Neural cell (in vitro differentiated cells): ENCODE data around the gene ZFYVE28.

Experiments used
- CTCF ChIP-seq: fragments of 450-650 bp; IDR thresholded peaks from 2 replicates; pipeline ENCODE4 v1.5.1; 2014; ENCODE audit warnings: antibody characterized with exemption, mild to moderate bottlenecking, moderate library complexity; ENCODE audit not compliant: poor library complexity, severe bottlenecking
- EP300 ChIP-seq: fragments of 450-650 bp; conservative IDR thresholded peaks from 2 replicates; pipeline ENCODE4 v1.6.1; 2014; ENCODE audit warnings: antibody characterized with exemption, mild to moderate bottlenecking, moderate library complexity; ENCODE audit not compliant: poor library complexity, severe bottlenecking
- EZH2 ChIP-seq: fragments of 200-600, 300-800 bp; shearing (Covaris generic), sonication (generic); IDR thresholded peaks from 2 replicates; pipeline ENCODE4 v1.6.1; 2014; ENCODE audit warnings: antibody characterized with exemption, low read length, borderline replicate concordance, mild to moderate bottlenecking; ENCODE audit not compliant: insufficient read depth, poor library complexity, severe bottlenecking
- POLR2AphosphoS5 ChIP-seq: IDR thresholded peaks from 2 replicates; pipeline ENCODE4 v1.6.1; 2012
- RAD21 ChIP-seq: fragments of 450-650 bp; conservative IDR thresholded peaks from 2 replicates; pipeline ENCODE4 v1.6.1; 2014; ENCODE audit warnings: antibody characterized with exemption, mild to moderate bottlenecking, moderate library complexity
- SMC3 ChIP-seq: fragments of 450-650 bp; conservative IDR thresholded peaks from 2 replicates; pipeline ENCODE4 v1.6.1; 2014; ENCODE audit warnings: antibody characterized with exemption, mild to moderate bottlenecking, moderate library complexity; ENCODE audit not compliant: poor library complexity
- TAF1 ChIP-seq: IDR thresholded peaks from 2 replicates; pipeline ENCODE4 v1.6.1; 2012; ENCODE audit warnings: low read depth
- TF ChIP-seq, protein P1 (sequence below): IDR thresholded peaks from 2 replicates; pipeline ENCODE4 v1.6.1; 2012; ENCODE audit warnings: borderline replicate concordance

- TF ChIP-seq SMC3 (no peak), EZH2 (no peak), CTCF (no peak), POLR2AphosphoS5 (no peak), RAD21 (no peak), EP300 (no peak), TAF1 (no peak)
- TF ChIP-seq, protein P1, sequence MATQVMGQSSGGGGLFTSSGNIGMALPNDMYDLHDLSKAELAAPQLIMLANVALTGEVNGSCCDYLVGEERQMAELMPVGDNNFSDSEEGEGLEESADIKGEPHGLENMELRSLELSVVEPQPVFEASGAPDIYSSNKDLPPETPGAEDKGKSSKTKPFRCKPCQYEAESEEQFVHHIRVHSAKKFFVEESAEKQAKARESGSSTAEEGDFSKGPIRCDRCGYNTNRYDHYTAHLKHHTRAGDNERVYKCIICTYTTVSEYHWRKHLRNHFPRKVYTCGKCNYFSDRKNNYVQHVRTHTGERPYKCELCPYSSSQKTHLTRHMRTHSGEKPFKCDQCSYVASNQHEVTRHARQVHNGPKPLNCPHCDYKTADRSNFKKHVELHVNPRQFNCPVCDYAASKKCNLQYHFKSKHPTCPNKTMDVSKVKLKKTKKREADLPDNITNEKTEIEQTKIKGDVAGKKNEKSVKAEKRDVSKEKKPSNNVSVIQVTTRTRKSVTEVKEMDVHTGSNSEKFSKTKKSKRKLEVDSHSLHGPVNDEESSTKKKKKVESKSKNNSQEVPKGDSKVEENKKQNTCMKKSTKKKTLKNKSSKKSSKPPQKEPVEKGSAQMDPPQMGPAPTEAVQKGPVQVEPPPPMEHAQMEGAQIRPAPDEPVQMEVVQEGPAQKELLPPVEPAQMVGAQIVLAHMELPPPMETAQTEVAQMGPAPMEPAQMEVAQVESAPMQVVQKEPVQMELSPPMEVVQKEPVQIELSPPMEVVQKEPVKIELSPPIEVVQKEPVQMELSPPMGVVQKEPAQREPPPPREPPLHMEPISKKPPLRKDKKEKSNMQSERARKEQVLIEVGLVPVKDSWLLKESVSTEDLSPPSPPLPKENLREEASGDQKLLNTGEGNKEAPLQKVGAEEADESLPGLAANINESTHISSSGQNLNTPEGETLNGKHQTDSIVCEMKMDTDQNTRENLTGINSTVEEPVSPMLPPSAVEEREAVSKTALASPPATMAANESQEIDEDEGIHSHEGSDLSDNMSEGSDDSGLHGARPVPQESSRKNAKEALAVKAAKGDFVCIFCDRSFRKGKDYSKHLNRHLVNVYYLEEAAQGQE = no peak
Observed at GRCh38 chr4:2289955-2290333, 128.5 kb downstream of the ZFYVE28 start.
